ENCODE results near the gene AHNAK2.
"Not testable (repeated sequence)": the region's sequence is repeated elsewhere in the genome, so short reads cannot be mapped to it uniquely, and the experiment has no call there.

The AHNAK2 gene

DNA sequence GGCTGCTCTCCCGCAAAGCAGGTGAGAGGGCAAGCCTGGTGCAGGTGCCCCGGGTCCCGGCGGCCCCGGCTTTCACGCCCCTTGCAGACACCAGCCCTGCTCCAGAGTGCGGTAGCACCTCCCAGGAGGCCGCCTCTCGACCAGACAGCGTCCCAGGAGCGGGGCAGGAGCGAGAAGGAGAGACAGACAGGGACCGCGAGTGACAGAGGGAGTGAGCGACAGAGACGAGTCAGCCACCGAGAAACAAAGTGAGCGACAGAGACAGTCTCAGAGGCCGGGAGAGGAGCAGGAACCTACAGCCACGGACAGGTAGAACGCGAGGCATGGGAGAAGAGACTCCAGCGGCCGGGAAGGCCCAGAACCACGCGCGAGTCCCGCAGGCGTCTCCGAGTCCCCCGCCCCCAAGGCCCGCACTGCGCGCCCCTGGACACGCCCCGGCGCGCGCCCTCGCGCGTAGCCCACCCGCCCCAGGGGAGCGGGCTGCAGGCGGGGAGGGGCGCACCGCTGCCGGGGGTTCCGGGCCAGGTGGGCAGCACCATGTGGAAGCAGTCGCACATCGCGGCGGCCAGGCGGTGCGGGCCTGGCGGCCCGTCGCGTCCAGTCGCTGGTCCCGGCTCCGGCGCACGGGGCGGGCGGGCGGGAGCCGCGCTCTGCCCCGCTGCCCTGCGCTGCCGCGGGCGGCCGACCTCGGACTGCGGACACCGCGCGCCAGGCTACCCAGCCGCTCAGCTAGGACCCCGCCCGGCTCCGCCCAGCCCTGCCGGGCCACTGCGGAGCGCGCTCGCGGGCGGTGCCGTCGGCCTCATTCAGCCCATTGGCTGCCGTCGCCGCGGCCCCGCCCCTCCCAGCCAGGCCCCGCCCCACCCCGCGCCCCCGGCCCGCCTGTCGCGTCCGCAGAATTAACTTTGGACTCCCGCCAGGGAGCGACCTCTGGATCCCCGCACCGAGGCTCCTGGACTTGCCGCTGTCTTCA is at the start of gene AHNAK2:
TSS of gene AHNAK2 (minus strand) at position 694 of the 973 bp plus-strand sequence. CDS start at position 557, 137 bp downstream.
- DNase-seq, result peak; percentile 54

DNA sequence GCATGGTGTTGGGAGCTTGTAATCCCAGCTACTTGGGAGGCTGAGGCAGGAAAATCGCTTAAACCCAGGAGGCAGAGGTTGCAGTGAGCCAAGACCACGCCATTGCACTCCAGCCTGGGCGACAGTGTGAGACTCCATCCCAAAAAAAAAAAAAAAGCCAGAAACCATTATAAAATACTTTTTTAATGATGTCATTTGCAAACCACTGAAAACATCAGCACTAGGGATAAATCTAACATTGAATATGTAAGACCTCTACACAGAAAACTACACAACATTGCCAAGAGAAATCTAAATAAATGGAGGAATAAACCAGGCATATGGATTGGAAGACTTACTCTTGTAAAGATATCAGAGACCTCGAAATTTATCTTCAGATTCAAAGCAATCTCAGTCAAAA is 49.5 kb upstream of the AHNAK2 start:
- DNase-seq, result not testable (repeated sequence)

DNA sequence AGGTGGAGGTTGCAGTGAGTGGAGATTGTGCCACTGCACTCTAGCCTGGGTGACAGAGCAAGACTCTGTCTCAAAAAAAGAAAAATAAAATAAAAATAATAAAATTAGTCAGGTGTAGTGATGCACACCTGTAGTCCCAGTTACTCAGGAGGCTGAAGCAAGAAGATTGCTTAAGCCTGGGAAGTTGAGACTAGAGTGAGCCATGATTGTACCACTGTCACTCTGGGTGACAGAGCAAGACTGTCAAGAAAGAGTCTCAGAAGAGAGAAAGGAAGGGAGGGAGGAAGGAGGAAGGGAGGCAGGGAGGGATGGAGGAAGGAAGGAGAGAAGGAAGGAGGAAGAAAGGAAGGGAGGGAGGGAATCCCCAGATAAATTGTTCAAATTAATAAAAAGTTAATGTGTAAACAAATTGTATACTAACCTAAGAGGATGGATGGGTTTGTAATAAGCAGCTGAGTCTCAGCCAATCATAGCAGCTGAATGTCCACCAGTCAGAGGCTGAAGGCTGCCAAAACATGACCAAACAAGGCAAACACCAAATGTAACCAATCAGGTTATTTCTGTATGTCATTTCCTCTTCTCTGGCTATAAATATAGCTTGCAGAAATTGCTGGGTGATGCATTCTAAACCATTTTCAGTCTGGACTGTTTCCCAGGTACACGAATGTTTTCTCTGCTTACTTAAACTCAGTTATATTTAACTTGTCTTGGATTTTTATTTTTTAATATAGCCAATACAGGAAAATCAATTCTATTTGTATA is 48.8 kb upstream of the AHNAK2 start:
- DNase-seq, result no peak

DNA sequence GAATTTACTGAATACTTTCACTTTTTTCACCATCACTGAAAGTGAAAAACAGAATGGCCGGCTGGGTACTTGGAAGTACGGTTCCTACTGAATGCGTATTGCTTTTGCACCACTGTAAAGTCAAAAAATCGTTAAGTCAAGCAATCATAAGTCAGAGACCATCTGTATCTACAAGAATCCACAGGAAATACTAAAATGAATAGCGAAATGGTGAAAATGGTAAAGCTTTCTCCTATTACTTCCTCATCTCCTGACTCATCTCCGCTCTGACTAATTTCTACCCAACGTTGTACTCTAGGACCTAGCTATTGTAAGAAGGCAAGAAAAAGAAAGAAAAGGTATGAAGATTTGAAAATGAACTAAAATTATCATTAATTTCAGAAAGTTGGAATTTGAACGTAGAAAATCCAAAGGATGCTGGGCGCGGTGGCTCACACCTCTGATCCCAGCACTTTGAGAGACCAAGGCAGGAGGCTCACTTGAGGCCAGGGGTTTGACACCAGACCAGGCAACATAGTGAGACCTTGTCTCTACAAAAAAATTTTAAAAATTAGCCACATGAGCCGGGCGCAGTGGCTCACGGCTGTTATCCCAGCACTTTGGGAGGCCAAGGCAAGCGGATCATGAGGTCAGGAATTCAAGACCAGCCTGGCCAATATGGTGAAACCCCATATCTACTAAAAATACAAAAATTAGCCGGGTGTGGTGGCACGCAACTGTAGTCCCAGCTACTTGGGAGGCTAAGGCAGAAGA is 48.0 kb upstream of the AHNAK2 start:
- DNase-seq, result no peak

DNA sequence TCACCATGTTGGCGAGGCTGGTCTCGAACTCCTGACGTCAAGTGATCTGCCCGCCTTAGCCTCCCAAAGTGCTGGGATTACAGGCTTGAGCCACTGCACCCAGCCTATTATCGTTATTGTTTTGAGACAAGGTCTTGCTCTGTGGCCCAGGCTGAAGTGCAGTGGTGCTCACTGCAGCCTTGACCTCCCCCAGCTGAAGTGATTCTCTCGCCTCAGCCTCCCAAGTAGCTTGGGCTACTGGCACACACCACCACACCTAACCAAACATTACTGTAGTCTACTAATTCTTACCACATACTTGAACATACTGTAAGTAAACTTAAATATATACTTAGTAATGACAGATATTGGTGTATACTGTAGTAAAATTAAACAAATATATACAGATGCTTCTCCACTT is 47.3 kb upstream of the AHNAK2 start:
- no peak for DNase-seq

DNA sequence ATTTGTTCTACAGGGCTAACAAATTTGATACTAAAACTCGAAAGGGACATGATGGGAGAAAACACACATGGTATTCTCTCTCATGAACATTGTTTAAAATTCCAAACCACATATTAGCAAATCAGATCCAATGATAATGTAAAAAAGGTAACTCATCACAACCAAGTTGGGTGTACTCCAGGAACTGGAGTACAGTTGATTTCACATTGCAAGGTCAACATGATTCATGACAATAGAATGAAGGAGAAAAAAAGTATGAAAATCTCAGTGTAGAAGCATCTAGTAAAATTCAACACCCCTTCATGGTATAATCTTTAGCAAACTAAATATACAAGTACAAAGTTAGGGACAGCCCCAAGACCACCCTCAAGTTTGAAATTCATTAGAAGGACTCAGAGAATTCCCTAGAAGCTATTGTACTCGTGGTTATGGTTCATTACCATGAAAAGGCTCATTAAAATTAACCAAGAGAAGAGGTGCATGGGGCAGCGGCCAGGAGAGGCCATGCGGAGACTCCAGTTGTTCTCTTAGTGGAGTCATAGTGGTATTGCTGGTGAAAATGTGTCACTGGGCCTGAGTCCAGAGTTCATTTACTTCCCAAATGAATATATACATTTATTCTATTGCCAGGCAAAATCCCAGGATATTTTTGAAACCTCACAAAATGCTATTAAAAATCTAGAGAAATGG is 45.8 kb upstream of the AHNAK2 start:
- DNase-seq, result no peak

DNA sequence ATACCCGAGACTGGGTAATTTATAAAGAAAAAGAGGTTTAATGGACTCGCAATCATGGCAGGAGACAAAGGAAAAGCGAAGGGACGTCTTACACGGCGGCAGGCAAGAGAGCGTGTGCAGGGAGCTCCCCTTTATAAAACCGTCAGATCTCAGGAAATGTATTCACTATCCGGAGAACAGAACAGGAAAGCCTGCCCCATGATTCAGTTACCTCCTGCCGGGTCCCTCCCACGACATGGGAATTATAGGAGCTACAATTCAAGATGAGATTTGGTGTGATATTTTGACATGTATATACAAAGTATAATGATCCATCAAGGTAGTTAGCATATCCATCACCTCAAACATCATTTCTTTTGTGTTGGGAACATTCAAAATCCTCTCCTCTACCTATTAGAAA is 45.0 kb upstream of the AHNAK2 start:
- DNase-seq, result no peak

DNA sequence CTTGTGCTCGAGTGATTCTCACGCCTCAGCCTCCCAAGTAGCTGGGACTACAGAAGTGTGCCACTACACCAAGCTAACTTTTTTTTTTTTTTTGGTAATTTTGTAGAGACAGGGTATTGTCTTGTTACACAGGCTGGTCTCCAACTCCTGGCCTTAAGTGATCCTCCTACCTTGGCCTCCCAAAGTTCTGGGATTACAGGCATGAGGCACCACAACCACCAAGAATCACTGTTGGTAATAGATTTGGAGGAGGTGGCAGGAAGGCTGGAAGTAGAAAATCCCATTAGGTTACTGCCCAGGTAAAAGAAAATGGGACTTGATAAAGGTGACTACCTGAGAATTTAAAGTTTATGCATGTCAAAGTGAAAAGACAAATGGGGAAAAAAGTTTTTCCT is 44.1 kb upstream of the AHNAK2 start:
- DNase-seq, result no peak

DNA sequence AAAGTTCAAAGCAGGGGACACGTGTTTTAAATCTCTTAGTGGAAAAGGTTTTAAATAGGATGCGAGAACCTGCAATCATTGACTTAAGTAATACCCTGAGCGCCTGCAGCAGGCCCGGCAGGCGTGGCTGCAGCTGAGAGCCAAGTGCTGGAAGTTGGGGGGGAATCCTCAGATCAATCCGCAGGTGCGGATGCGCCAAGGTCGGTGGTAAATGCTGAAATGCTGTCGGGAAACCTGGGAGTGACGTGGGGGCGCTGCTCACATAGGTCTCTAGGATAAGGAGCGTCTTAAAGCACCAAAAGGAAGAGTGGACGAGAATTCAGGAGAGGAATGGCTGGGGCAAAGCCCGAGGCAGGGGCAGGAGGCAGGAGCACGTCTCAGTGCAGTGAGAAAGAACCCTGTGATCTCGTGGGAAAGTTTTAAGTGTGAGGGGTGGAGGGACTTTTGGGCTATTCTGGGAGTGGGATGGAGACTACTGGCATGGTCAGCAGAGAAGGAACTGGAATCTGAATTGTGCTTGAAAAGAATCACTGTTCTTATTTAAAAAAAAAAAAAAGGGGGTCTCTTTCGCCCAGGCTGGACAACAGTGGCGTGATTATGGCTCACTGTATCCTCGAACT is 43.6 kb upstream of the AHNAK2 start:
- DNase-seq, result peak; percentile 69

DNA sequence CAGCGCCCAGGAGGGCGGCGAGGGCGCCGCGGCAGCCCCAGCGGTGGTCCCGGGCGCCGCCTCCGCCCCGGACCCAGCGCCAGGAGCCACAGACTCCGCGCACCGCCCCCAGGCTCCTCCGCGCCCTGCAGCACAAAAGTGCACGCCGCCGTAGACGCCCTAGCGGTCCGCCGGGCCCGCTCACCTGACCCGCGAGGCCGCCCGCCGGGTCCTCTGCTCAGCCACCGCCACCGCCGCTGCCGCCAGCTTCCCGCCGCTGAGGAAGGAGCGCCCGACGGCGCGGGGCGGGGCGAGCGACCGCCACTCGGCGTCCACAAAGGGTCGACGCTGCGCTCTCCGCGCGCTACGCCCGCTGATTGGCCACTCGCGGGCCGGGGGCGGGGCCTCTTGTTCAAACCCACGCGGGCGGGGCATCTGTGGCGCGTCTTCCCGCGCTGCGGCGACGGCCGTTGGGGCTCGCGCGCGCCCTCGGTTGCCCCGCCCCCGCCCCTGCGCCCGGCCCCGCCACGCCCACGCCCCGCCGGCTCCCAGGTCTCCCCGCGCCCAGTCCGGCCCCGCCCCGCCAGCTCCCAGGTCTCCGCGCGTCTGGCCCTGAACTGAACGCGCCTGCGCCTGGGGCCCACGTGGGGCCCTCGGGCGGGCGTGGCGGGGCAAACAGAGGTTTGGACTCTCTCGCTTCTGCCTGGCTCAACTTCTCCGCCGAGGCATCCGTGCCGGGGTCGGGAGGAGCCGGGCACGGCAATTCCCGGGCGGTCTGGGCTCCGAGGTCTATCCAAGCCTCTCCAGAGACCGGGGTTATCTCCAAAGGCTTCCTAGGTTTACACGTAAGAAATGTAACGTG is 42.9 kb upstream of the AHNAK2 start, which contains the start of gene CDCA4:
TSS of gene CDCA4 (minus strand) at position 269 of the 841 bp plus-strand sequence. CDS start 9,154 bp downstream, outside the sequence.
- peak; percentile 95 for DNase-seq

DNA sequence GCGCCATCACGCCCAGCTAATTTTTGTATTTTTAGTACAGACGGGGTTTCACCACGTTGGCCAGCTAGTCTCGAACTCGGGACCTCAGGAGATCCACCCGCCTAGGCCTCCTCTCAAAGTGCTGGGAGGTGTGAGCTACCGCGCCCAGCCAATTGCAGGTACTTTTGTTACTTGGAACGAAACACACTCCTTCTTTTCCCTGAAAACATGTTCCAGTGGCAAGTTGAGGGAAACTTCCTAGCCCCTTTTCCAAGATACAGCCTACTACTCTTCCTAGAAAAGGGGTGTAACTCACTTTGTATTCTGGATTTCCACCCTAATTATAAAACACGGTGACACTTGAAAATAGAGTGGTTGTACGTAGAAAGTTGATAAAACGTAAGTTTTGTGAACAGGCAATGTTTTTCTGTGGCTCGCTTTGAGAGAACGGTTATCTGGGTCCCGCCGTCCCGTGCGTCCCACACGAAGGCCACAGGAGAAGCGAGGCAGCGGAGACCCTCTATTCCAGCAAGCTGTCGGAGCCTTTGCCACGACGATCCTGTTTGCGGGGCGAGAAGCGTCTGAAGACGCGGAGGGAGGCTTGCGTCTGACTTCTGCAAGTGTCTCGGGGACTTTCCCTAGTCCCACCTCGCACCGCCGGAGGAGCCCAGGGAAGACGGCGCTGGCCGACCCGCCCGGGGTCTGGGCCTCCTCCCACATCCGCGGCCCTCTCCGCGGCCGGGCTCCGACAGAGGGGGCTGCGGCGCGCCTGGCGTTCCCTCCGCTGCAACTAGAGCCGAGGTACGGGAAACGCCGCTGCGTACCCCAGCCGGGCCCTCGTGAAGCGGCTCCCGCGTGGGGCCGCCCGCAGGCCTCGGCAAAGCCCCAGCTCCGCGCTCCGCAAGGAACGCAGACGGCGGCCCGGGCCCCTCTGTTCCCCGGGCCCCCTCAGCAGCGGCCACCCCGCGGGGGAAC is 42.0 kb upstream of the AHNAK2 start:
- peak; percentile 27 for DNase-seq

DNA sequence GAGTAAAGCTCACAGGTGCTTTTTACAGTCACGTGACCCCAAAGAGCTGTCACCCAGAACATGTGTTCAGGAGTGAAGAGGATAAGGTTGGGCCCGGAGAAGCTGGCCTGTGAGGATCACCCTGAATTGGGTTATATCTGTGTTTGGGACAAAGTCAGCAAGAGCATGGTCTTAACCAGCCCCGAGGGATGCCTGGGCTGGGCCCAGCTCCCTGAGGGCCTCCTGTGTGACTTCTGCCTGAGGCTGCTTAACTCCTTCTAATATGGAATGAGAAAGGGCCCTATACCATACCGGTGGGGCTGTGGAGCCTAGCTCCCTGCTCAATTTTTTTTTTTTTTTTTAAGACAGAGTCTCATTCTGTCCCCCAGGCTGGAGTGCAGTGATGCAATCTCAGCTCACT is 40.2 kb upstream of the AHNAK2 start:
- DNase-seq, result no peak

DNA sequence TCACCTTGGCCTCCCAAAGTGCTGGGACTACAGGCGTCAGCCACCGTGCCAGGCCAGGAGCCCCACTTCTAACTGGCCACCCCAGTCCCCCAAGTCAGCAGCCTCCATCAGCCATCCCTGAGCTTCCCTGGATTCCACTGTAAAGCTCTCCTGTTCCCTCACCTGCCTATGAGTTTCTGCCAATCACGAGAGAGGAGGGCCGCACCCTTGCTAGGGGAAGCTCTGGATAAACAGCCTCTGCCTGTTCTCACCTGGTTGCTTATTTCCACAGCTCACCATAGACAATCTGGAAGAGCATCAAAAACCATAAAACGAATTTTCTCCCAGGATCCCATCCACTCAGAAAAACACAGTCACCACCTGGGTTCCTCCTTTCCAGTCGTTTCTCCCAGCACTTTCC is 37.7 kb upstream of the AHNAK2 start:
- no peak for DNase-seq

DNA sequence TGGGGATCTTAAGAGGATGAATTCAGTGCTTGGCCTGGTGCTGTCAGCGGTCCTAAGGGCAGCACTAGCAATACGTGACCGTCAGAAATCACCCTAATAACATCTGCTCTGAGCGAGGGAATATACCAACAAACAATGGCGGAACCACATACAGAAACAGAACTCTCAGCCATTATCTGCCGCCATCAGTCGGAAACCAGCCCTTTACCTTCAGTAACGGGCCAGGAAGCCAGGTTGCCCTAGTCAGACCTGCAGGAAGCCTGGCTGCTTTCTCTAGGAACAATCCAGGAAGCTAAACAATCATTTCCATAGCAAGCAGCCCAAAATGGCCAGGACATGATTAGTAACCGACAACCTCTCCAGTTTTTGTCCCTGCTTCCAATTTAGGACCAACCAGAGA is 37.1 kb upstream of the AHNAK2 start:
- DNase-seq, result no peak

DNA sequence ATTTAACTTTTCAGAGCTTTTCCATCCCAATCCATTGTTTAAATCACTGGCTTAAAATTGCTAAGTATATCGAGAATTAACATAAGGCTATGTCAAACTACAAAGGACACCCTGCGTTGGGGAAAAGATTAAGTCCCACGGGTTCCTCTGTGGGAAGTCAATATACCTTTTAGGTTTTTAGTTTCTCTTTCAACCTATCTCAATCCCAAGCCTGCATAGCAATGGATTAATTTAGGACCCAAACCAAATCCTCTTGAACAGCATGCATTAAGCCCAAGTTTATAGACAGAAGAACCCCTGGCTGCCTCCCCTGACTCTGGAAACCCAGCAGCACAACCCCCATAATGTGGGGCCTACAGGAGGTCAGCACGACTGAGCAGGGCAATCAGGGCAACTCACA is 36.5 kb upstream of the AHNAK2 start:
- DNase-seq, result no peak

DNA sequence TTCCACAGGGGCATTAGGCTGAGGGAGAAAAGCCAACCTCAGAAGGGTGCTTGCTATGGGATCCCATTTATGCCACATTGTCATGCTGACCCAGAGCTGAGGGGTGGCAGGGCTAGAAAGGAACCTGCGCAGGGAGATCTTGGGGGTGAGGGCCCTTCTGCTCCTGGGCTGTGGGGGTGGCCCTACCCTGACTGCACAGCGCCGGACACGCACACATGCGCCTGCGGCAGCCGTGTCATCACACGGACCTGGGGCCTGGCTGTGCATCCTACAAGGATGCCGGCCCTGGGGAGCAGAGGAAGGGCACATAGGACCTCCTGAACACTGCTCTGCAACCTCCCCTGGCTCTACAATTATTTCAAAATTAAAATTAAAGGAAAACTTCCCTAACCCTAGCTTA is 35.9 kb upstream of the AHNAK2 start:
- no peak for DNase-seq

DNA sequence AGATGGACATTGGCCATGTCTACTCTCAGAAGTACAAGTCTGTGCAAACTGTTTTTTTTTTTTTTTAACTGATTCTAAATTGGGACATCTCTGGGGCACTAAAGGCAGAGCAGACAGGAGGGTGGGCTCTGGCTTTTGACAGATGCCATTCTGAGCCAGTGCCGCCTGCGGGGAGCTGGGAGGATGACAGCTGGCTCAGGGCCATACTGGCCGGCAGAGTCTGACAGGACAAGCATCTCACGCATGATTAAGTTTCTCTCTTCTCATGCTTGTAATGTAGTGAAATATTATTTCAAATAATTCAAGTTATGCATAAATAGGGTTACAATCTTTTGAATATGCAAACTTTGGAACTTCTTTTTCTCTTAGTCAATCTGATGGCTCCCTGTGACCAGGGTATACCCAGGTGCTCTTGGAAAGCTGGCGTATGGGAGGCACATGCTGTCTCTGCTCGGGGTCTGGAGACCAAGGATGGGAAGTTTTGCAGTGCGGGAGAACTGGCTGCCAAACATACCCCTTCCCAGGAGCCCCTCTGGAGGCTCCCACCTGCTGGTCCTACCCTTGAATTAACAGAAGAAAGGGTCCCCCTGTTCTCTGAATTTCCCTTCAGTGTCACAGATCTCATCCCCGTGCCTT is 35.1 kb upstream of the AHNAK2 start:
- DNase-seq, result peak; percentile 27

DNA sequence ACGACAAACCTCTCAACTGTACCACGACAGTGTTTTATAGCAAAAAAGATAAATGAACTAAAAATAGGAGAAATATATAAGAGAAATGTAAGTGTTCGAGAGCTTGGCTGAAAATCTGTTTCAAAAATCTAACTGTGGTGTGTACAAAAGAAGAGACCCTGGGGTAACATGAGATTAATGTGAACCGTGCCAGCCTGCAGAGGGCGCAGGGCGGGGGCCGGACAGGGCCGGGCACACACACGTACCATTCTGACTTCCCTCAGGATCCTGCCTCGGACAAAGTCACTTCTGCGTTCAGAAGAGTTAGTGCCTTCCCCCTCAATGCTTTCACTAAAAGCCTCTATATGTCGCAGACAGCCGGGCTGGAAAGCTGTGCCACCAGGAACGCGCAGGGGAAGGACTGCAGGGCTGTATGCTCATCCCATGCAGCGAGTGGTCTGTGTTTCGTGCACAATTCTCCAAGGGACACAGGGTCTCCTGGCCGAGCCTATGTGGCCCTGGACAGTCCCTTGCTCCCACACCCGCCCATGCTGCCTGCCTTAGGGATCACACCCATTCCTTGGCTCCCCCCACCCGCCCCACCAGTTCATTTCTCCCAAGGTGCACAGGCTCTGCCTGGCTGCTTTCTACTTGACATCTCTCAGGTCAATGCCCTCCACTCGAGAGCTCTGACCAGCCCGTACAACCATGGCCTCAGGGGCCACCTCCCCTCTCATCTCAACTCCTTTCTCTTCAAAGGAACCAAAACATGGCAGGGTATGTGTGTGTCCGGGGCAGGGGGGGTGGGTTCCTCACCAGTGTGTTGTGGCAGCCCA is 34.2 kb upstream of the AHNAK2 start:
- DNase-seq, result no peak
